Mesendoderm (in vitro differentiated cells): ENCODE data around the gene CD3G.

Experiments used
- DNase-seq: peaks from one replicate; pipeline ENCODE4 v3.0.0; 2013
- H2AK5ac ChIP-seq: 2 replicates; pipeline ENCODE4 v1.6.1; 2013; ENCODE audit warnings: low read length, inconsistent platforms
- H2BK120ac ChIP-seq: 2 replicates; pipeline ENCODE4 v1.6.1; 2013; ENCODE audit warnings: low read depth, mild to moderate bottlenecking, low read length, moderate library complexity, mixed read lengths
- H2BK15ac ChIP-seq: replicated peaks from 2 replicates; pipeline ENCODE4 v1.6.1; 2013; ENCODE audit warnings: low read depth, mild to moderate bottlenecking, moderate library complexity
- H2BK5ac ChIP-seq: 2 replicates; pipeline ENCODE4 v1.6.1; 2013; ENCODE audit warnings: low read length, inconsistent platforms
- H3K18ac ChIP-seq: 2 replicates; pipeline ENCODE4 v1.6.1; 2013; ENCODE audit warnings: mild to moderate bottlenecking, low read length, mixed read lengths
- H3K23ac ChIP-seq: one replicate; pipeline ENCODE4 v1.6.1; 2013; ENCODE audit warnings: low read length
- H3K27ac ChIP-seq: 2 replicates; pipeline ENCODE4 v1.5.1; 2013; ENCODE audit warnings: low read depth, mild to moderate bottlenecking, inconsistent platforms, low read length, moderate library complexity
- H3K27me3 ChIP-seq: 2 replicates; pipeline ENCODE4 v1.6.1; 2013; ENCODE audit warnings: low read length, control low read depth, mild to moderate bottlenecking, inconsistent platforms; ENCODE audit not compliant: insufficient read depth, poor library complexity
- H3K36me3 ChIP-seq: 2 replicates; pipeline ENCODE4 v1.6.1; 2013; ENCODE audit warnings: low read length, inconsistent platforms; ENCODE audit not compliant: control insufficient read depth, insufficient read depth
- H3K4ac ChIP-seq: one replicate; pipeline ENCODE4 v1.6.1; 2013; ENCODE audit warnings: low read depth, mild to moderate bottlenecking, low read length, moderate library complexity
- H3K4me1 ChIP-seq: 2 replicates; pipeline ENCODE4 v1.6.1; 2013; ENCODE audit warnings: low read depth, low read length, inconsistent platforms; ENCODE audit not compliant: control insufficient read depth
- H3K4me2 ChIP-seq: 2 replicates; pipeline ENCODE4 v1.6.1; 2013; ENCODE audit warnings: low read length
- H3K4me3 ChIP-seq: 2 replicates; pipeline ENCODE4 v1.5.1; 2013; ENCODE audit warnings: mild to moderate bottlenecking, low read length
- H3K56ac ChIP-seq: one replicate; pipeline ENCODE4 v1.6.1; 2013; ENCODE audit warnings: low read length
- H3K79me1 ChIP-seq: 2 replicates; pipeline ENCODE4 v1.6.1; 2013; ENCODE audit warnings: low read length, inconsistent platforms
- H3K79me2 ChIP-seq: 2 replicates; pipeline ENCODE4 v1.6.1; 2013; ENCODE audit warnings: mild to moderate bottlenecking, low read length; ENCODE audit not compliant: control insufficient read depth, insufficient read depth
- H3K9ac ChIP-seq: 2 replicates; pipeline ENCODE4 v1.6.1; 2013; ENCODE audit warnings: low read length, inconsistent platforms
- H4K5ac ChIP-seq: one replicate; pipeline ENCODE4 v1.6.1; 2013; ENCODE audit warnings: low read length
- H4K8ac ChIP-seq: one replicate; pipeline ENCODE4 v1.6.1; 2013; ENCODE audit warnings: low read depth, mild to moderate bottlenecking, control low read depth, low read length, moderate library complexity
- WGBS: extraction: QIAGEN DNeasy Blood & Tissue Kit; methylation state at CpG from one replicate; pipeline ENCODE4 v1.1.7; 2013; ENCODE audit warnings: low lambda C conversion rate, missing lambda C conversion rate; ENCODE audit not compliant: insufficient coverage; ENCODE audit errors: extremely low coverage; 5-methylcytosine and 5-hydroxymethylcytosine counted together

CD3G gene

GRCh38 chr11:118310781-118311485 lies 33.2 kb upstream of the CD3G start:
- no peak overlapping the region for H2AK5ac ChIP-seq
- no peak overlapping the region for H3K9ac ChIP-seq
- H4K5ac ChIP-seq: no peak overlapping the region
- no peak for DNase-seq
- H4K8ac ChIP-seq: no peak overlapping the region
- no peak overlapping the region for H3K18ac ChIP-seq
- no peaks in the 10 kb centered on the region for H3K79me2 ChIP-seq
- no peaks in the 10 kb centered on the region for H3K27me3 ChIP-seq
- WGBS: 100% methylated on average over 1 of the region's 3 CpGs
- H2BK15ac ChIP-seq: no peak overlapping the region
- H3K4me1 ChIP-seq: no peaks in the 10 kb centered on the region
- no peak overlapping the region for H2BK5ac ChIP-seq
- no peak overlapping the region for H3K4me3 ChIP-seq
- H3K56ac ChIP-seq: no peak overlapping the region
- no peak overlapping the region for H3K27ac ChIP-seq
- no peak overlapping the region for H2BK120ac ChIP-seq
- H3K36me3 ChIP-seq: no peaks in the 10 kb centered on the region
- H3K23ac ChIP-seq: no peak overlapping the region
- H3K79me1 ChIP-seq: no peaks in the 10 kb centered on the region
- H3K4me2 ChIP-seq: no peak overlapping the region
- no peak overlapping the region for H3K4ac ChIP-seq

GRCh38 chr11:118311518-118311917 lies 32.6 kb upstream of the CD3G start:
- H3K27ac ChIP-seq: no peak overlapping the region
- no peak overlapping the region for H3K4me3 ChIP-seq
- no peak overlapping the region for H3K23ac ChIP-seq
- no peaks in the 10 kb centered on the region for H3K36me3 ChIP-seq
- H2BK120ac ChIP-seq: no peak overlapping the region
- no peak overlapping the region for H4K5ac ChIP-seq
- no peak overlapping the region for H3K4me2 ChIP-seq
- no peak overlapping the region for H3K9ac ChIP-seq
- no peak for DNase-seq
- no peaks in the 10 kb centered on the region for H3K79me1 ChIP-seq
- no peaks in the 10 kb centered on the region for H3K27me3 ChIP-seq
- H3K4ac ChIP-seq: no peak overlapping the region
- no peaks in the 10 kb centered on the region for H3K79me2 ChIP-seq
- H2BK15ac ChIP-seq: no peak overlapping the region
- H4K8ac ChIP-seq: no peak overlapping the region
- no peak overlapping the region for H2AK5ac ChIP-seq
- no CpG with 5 or more reads among the region's 4 CpGs for WGBS
- H3K56ac ChIP-seq: no peak overlapping the region
- H3K4me1 ChIP-seq: no peaks in the 10 kb centered on the region
- H2BK5ac ChIP-seq: no peak overlapping the region
- H3K18ac ChIP-seq: no peak overlapping the region

- H3K9ac ChIP-seq: no peak overlapping the region
- H4K8ac ChIP-seq: no peak overlapping the region
- H2BK15ac ChIP-seq: no peak overlapping the region
- no peak overlapping the region for H3K4me2 ChIP-seq
- no peak overlapping the region for H2BK120ac ChIP-seq
- H3K23ac ChIP-seq: no peak overlapping the region
- no peaks in the 10 kb centered on the region for H3K27me3 ChIP-seq
- no peak overlapping the region for H3K4ac ChIP-seq
- H3K27ac ChIP-seq: no peak overlapping the region
- H3K79me1 ChIP-seq: no peaks in the 10 kb centered on the region
- H3K18ac ChIP-seq: no peak overlapping the region
- no peak overlapping the region for H2AK5ac ChIP-seq
- H4K5ac ChIP-seq: no peak overlapping the region
- no CpG with 5 or more reads among the region's 2 CpGs for WGBS
- H3K4me1 ChIP-seq: no peaks in the 10 kb centered on the region
- H2BK5ac ChIP-seq: no peak overlapping the region
- no peaks in the 10 kb centered on the region for H3K36me3 ChIP-seq
- no peaks in the 10 kb centered on the region for H3K79me2 ChIP-seq
- H3K4me3 ChIP-seq: no peak overlapping the region
- no peak overlapping the region for H3K56ac ChIP-seq
- no peak for DNase-seq
Measured at GRCh38 chr11:118312328-118312727, 31.8 kb upstream of the CD3G start.

GRCh38 chr11:118313242-118313641 lies 30.9 kb upstream of the CD3G start:
- H3K9ac ChIP-seq: no peak overlapping the region
- H3K18ac ChIP-seq: no peak overlapping the region
- H2AK5ac ChIP-seq: no peak overlapping the region
- no peak overlapping the region for H3K56ac ChIP-seq
- H2BK120ac ChIP-seq: no peak overlapping the region
- no peaks in the 10 kb centered on the region for H3K79me1 ChIP-seq
- H2BK15ac ChIP-seq: no peak overlapping the region
- no peaks in the 10 kb centered on the region for H3K79me2 ChIP-seq
- no peaks in the 10 kb centered on the region for H3K4me1 ChIP-seq
- no CpG with 5 or more reads among the region's 4 CpGs for WGBS
- H3K4me2 ChIP-seq: no peak overlapping the region
- H4K5ac ChIP-seq: no peak overlapping the region
- DNase-seq: no peak
- H3K4me3 ChIP-seq: no peak overlapping the region
- no peaks in the 10 kb centered on the region for H3K27me3 ChIP-seq
- no peaks in the 10 kb centered on the region for H3K36me3 ChIP-seq
- H3K23ac ChIP-seq: no peak overlapping the region
- H3K27ac ChIP-seq: no peak overlapping the region
- H3K4ac ChIP-seq: no peak overlapping the region
- no peak overlapping the region for H2BK5ac ChIP-seq
- H4K8ac ChIP-seq: no peak overlapping the region

- no CpG with 5 or more reads among the region's 7 CpGs for whole genome bisulfite sequencing
Measured at GRCh38 chr11:118314988-118315411, 29.1 kb upstream of the CD3G start.

GRCh38 chr11:118318124-118318523 lies 26.0 kb upstream of the CD3G start:
- Histone ChIP-seq H4K8ac (no peak overlapping the region), H3K79me2 (no peaks in the 10 kb centered on the region)
- no CpG with 5 or more reads among the region's 4 CpGs for WGBS

More at GRCh38 chr11:118314988-118315411, 29.1 kb upstream of the CD3G start:
- H3K9ac ChIP-seq: no peak overlapping the region
- no peak overlapping the region for H3K18ac ChIP-seq
- no peak overlapping the region for H3K4ac ChIP-seq
- no peak overlapping the region for H2BK5ac ChIP-seq
- H3K56ac ChIP-seq: no peak overlapping the region
- peak overlapping the region; percentile 19 for H3K4me2 ChIP-seq
- H3K79me1 ChIP-seq: no peaks in the 10 kb centered on the region
- no peak overlapping the region for H2AK5ac ChIP-seq
- H4K8ac ChIP-seq: no peak overlapping the region
- no peaks in the 10 kb centered on the region for H3K4me1 ChIP-seq
- H3K27me3 ChIP-seq: no peaks in the 10 kb centered on the region
- H2BK120ac ChIP-seq: no peak overlapping the region
- no peak overlapping the region for H4K5ac ChIP-seq
- no peak overlapping the region for H3K4me3 ChIP-seq
- no peaks in the 10 kb centered on the region for H3K36me3 ChIP-seq
- no peak overlapping the region for H2BK15ac ChIP-seq
- no peak overlapping the region for H3K27ac ChIP-seq
- no peak overlapping the region for H3K23ac ChIP-seq
- DNase-seq: peak; percentile 13
- H3K79me2 ChIP-seq: no peaks in the 10 kb centered on the region

More at GRCh38 chr11:118318124-118318523, 26.0 kb upstream of the CD3G start:
- Histone ChIP-seq H3K27ac (no peak overlapping the region), H3K56ac (no peak overlapping the region), H3K9ac (no peak overlapping the region), H3K79me1 (no peaks in the 10 kb centered on the region), H3K4me2 (no peak overlapping the region), H3K4me3 (no peak overlapping the region), H2BK15ac (no peak overlapping the region), H4K5ac (no peak overlapping the region), H2BK120ac (no peak overlapping the region), H3K18ac (no peak overlapping the region), H3K36me3 (no peaks in the 10 kb centered on the region), H2AK5ac (no peak overlapping the region), H3K4ac (no peak overlapping the region), H2BK5ac (no peak overlapping the region), H3K27me3 (no peaks in the 10 kb centered on the region), H3K4me1 (no peaks in the 10 kb centered on the region), H3K23ac (no peak overlapping the region)
- no peak for DNase-seq
